Right lobe of liver (tissue), 4 donors: ENCODE measurements around the gene TINAG.

Source experiments
- POLR2A ChIP-seq: fragments of 450-650 bp; IDR thresholded peaks from one replicate; pipeline ENCODE4 v1.6.1; 2017; ENCODE audit warnings: antibody characterized with exemption, mild to moderate bottlenecking
- TF ChIP-seq, protein P1 (sequence below), 4 donors: fragments of 200-600 bp in 3 of 4; fragments of 450-650 bp in 1 of 4; IDR thresholded peaks; one replicate each; pipeline versions ENCODE4 v1.5.1 to v1.8.0; 2016 to 2022; ENCODE audit warnings: antibody characterized with exemption in 4 of 4, mild to moderate bottlenecking in 2 of 4
- donor health status: DM: no; HTN: no; CAD: no.
- donor health status: DM: no; HTN: no; CAD: no.
- donor health status: DM: no; HTN: yes; CAD: no.

DNA sequence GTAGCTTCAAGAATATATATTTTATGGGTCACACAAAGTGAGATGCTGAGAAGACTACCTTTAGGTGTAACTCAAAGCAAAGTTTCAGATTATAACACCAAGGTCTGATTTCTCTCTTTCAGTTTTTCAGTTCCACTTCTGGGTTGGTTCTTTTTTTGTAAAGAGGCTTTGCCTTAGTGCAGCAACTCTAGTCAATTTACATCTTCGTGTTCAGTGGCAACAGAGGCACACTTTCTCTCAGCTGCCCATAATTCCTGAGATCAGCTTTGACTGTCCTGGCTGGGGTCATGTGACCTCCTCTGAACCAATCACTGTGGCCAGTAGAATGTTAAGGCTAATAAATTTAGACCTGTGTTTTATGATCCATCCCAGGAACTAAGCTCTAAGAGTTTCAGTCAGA is 120.2 kb downstream of the TINAG start:
- TF ChIP-seq, protein P1, sequence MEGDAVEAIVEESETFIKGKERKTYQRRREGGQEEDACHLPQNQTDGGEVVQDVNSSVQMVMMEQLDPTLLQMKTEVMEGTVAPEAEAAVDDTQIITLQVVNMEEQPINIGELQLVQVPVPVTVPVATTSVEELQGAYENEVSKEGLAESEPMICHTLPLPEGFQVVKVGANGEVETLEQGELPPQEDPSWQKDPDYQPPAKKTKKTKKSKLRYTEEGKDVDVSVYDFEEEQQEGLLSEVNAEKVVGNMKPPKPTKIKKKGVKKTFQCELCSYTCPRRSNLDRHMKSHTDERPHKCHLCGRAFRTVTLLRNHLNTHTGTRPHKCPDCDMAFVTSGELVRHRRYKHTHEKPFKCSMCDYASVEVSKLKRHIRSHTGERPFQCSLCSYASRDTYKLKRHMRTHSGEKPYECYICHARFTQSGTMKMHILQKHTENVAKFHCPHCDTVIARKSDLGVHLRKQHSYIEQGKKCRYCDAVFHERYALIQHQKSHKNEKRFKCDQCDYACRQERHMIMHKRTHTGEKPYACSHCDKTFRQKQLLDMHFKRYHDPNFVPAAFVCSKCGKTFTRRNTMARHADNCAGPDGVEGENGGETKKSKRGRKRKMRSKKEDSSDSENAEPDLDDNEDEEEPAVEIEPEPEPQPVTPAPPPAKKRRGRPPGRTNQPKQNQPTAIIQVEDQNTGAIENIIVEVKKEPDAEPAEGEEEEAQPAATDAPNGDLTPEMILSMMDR (IDR thresholded peaks at IDR 0.05) = no peak
- TF ChIP-seq POLR2A = no peak
